VCaP (cell line): Measurements from ENCODE around the gene PADI1.

Experiments
- H3K27ac ChIP-seq: fragments of 450-650 bp; 2 replicates; pipeline ENCODE4 v1.5.1; 2017
- CTCF ChIP-seq: fragments of 450-650 bp; conservative IDR thresholded peaks from 2 replicates; pipeline ENCODE4 v1.5.1; 2017; ENCODE audit warnings: mild to moderate bottlenecking, moderate library complexity

Gene PADI1

GRCh38 chr1:17195731-17196130 lies 9.2 kb upstream of the PADI1 start:
- no peak overlapping the region for H3K27ac ChIP-seq
- TF ChIP-seq CTCF = no peak

DNA sequence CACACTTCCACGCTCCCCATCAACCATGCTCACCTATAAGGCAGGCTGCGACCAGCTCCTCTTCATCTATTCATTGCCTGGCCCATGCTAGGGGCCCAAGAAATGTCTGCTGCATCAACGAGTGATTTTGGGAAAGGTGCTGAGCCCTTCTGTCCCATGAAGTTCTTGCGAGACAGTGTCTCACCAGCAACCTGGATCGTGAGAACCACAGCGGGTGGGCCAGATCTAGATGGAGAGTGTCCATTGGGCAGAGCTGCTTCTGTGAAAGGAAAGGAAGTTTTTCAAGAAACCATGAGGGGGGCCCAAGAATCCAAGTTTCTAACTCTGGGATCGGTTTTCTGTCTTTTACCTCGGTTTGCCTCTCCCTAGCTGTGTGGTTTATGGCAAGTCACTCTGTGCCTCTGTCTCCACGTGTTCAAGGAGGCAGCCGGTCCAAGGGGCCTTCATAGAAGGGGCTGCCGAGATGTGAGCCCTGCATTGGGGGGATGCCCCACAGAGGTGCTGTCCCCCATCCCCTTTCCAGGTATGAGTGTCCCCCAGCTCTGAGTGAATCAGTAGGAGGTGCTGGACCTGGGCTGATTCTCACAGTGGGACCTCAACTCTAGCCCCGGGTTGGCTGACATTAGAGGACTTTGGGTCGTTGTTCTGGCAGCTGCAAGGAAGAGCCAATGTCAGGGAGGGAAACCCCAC lies 8.3 kb upstream of the PADI1 start:
- no peak overlapping the region for H3K27ac ChIP-seq

DNA sequence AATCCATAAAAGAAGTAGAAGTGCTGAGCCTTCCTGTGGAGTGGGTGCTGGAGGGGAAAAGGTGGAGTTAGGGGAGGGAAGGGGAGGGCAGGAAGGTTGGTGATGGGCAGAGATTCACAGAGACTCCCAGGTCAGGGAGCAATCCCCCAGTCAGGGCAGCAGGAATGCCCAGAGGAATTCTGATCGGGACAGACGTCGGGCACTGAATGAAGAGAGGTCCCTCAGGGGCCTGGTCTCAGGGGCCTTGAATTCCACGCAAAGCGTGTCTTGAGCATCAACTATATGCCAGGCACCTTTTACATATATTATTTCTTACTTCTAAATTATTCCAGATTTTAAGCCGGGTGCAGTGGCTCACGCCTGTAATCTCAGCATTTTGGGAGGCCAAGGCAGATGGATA lies 7.2 kb upstream of the PADI1 start:
- no peak overlapping the region for H3K27ac ChIP-seq
- TF ChIP-seq CTCF = no peak

More for the DNA sequence above, 8.3 kb upstream of the PADI1 start:
- no peak for TF ChIP-seq CTCF

- H3K27ac ChIP-seq = no peak overlapping the region
These were observed 6.3 kb upstream of the PADI1 start for GRCh38 chr1:17198476-17199258.

GRCh38 chr1:17199267-17200044 lies 5.5 kb upstream of the PADI1 start:
- TF ChIP-seq CTCF = no peak
- no peak overlapping the region for H3K27ac ChIP-seq

More at GRCh38 chr1:17198476-17199258, 6.3 kb upstream of the PADI1 start:
- no peak for TF ChIP-seq CTCF

GRCh38 chr1:17200246-17200645 lies 4.7 kb upstream of the PADI1 start:
- TF ChIP-seq CTCF = no peak
- H3K27ac ChIP-seq = no peak overlapping the region

DNA sequence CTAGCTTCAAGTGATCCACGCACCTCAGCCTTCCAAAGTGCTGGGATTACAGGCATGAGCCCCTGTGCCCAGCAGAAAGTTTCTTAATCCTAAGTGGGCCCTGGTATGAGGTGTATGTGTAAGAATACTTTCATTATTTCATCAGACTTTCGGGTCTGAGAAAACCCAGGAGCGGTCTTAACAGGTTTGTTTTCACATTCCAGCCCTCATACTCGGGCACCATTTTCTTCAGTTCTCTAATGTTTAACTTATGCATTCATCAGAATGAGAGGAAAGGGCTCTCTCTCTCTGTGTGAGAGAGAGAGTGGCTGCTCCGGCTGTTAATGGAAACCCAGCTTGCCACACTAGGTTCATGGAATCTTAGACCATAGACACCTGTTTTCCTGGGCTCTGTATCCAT lies 4.2 kb upstream of the PADI1 start:
- H3K27ac ChIP-seq = no peak overlapping the region
- TF ChIP-seq CTCF = no peak
